HFFc6 (cell line): ENCODE measurements around the gene TBC1D7. TPM values are rescaled to one million over a fixed set of nuclear protein-coding genes. Genes with fewer than 3 reads are reported as not detected.

Experiments used
- DNase-seq: peaks from one replicate; pipeline ENCODE4 v3.0.0-alpha.2; 2018
- H3K27ac Mint-ChIP-seq: 2 replicates; pipeline ENCODE4 v1.8.0; 2020; ENCODE audit warnings: mild to moderate bottlenecking, mixed read lengths
- H3K27me3 Mint-ChIP-seq: 2 replicates; pipeline ENCODE4 v1.8.0; 2021; ENCODE audit warnings: mild to moderate bottlenecking, moderate library complexity, mixed read lengths; ENCODE audit not compliant: insufficient read depth
- H3K36me3 Mint-ChIP-seq: 2 replicates; pipeline ENCODE4 v1.8.0; 2021; ENCODE audit warnings: low read depth, mixed read lengths
- H3K4me1 Mint-ChIP-seq: 2 replicates; pipeline ENCODE4 v1.8.0; 2020; ENCODE audit warnings: low read depth, mixed read lengths
- H3K4me3 Mint-ChIP-seq: 2 replicates; pipeline ENCODE4 v1.8.0; 2020; ENCODE audit warnings: mild to moderate bottlenecking, moderate library complexity, mixed read lengths
- H3K9me3 Mint-ChIP-seq: 2 replicates; pipeline ENCODE4 v1.8.0; 2020; ENCODE audit warnings: mild to moderate bottlenecking, mixed read lengths
- total RNA-seq, 6 experiments: library from RNA; stranded (reverse); fragmentation: NEBNext Ultra II Directional; extraction: Animal tissue kit (Norgen Biotek cat#: 25700); gene quantifications; 2 replicates in 1 of 6; 3 replicates in 5 of 6; pipeline ENCODE4 v1.2.3, GENCODE V29; 2021
- TF ChIP-seq, protein P1 (sequence below): fragments of 200-600 bp; sonication (generic); IDR thresholded peaks from 2 replicates; pipeline ENCODE4 v1.5.0; 2021; ENCODE audit warnings: antibody characterized with exemption, mild to moderate bottlenecking

TBC1D7 gene
- total RNA-seq, 6 experiments from 2014 or later: 11.5 to 15.1 (median 14.6) TPM

DNA sequence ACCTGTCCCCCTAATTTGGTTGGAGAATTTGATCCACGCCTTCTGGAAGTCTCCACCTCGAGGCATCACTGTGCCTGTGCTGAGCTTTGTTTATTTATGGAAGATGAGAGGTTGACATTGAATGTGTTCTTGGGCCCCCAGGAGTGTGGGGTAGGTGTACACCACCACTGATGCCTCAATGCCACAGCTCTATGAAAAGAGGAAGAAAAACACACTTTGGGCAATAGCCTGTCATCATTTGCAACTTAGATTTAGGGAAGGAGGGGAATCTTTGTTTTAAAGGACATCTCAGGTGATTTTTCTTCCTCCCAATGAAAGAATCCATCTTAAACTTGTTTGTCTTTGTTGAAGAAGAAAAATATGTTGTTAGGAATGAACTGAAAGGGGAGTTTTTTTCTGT lies 42.6 kb downstream of the TBC1D7 start:
- H3K4me3 Mint-ChIP-seq: no peak overlapping the region
- no peaks in the 10 kb centered on the region for H3K4me1 Mint-ChIP-seq
- H3K36me3 Mint-ChIP-seq: peaks cover 39% of the 10 kb centered on the region
- peaks cover 4% of the 10 kb centered on the region; the same call in 1 of the 2 replicates for H3K27me3 Mint-ChIP-seq
- DNase-seq: no peak
- TF ChIP-seq, protein P1, sequence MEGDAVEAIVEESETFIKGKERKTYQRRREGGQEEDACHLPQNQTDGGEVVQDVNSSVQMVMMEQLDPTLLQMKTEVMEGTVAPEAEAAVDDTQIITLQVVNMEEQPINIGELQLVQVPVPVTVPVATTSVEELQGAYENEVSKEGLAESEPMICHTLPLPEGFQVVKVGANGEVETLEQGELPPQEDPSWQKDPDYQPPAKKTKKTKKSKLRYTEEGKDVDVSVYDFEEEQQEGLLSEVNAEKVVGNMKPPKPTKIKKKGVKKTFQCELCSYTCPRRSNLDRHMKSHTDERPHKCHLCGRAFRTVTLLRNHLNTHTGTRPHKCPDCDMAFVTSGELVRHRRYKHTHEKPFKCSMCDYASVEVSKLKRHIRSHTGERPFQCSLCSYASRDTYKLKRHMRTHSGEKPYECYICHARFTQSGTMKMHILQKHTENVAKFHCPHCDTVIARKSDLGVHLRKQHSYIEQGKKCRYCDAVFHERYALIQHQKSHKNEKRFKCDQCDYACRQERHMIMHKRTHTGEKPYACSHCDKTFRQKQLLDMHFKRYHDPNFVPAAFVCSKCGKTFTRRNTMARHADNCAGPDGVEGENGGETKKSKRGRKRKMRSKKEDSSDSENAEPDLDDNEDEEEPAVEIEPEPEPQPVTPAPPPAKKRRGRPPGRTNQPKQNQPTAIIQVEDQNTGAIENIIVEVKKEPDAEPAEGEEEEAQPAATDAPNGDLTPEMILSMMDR: no peak
- H3K9me3 Mint-ChIP-seq: peaks cover 10% of the 10 kb centered on the region; the same call in 1 of the 2 replicates
- H3K27ac Mint-ChIP-seq: no peak overlapping the region

DNA sequence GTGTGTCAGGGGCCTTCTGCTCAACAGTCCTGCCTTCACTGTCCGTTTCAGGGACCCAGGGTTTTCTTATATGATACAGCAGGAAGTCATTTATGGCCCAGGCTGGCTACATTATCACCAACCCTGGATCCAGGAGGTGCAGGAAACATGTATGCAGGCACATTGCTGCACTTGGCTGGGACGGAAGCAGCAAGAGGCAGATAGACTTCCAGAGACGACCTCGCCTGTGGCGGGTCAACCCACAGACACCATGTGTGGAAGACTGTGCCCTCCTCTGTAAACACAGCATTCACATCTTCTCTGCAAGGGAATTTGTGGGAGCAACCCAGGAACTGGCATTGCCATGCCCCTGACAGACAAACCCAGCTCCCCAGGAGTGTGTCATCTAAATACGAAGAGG lies 43.7 kb downstream of the TBC1D7 start:
- no peak for DNase-seq
- Mint-ChIP-seq H3K27ac (no peak overlapping the region), H3K9me3 (peaks cover 10% of the 10 kb centered on the region; the same call in 1 of the 2 replicates), H3K4me1 (peaks cover 8% of the 10 kb centered on the region), H3K27me3 (peaks cover 4% of the 10 kb centered on the region), H3K36me3 (peaks cover 31% of the 10 kb centered on the region), H3K4me3 (no peak overlapping the region)
- TF ChIP-seq, protein P1: no peak

DNA sequence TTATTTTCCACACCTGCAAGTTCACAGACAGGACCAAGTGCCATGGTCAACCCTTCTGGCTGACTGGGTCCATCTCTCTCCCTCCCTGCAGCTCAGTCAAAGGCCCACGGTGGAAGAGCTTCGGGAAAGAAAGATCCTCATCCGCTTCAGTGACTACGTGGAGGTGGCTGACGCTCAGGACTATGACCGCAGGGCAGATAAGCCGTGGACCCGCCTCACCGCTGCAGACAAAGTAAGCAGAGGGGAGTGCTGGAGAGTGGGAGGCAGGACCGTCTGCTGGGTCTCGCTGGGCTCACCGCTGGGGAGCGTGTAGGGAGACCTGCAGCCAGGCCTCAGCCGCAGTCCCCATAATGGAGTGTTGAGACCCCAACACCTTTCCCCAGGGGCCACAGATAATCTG lies 45.0 kb downstream of the TBC1D7 start:
- Mint-ChIP-seq H3K9me3 (peaks cover 10% of the 10 kb centered on the region; the same call in 1 of the 2 replicates), H3K36me3 (peaks cover 24% of the 10 kb centered on the region), H3K27ac (no peak overlapping the region), H3K4me3 (no peak overlapping the region), H3K27me3 (peaks cover 4% of the 10 kb centered on the region), H3K4me1 (peaks cover 21% of the 10 kb centered on the region)
- TF ChIP-seq, protein P1: no peak
- DNase-seq: no peak

DNA sequence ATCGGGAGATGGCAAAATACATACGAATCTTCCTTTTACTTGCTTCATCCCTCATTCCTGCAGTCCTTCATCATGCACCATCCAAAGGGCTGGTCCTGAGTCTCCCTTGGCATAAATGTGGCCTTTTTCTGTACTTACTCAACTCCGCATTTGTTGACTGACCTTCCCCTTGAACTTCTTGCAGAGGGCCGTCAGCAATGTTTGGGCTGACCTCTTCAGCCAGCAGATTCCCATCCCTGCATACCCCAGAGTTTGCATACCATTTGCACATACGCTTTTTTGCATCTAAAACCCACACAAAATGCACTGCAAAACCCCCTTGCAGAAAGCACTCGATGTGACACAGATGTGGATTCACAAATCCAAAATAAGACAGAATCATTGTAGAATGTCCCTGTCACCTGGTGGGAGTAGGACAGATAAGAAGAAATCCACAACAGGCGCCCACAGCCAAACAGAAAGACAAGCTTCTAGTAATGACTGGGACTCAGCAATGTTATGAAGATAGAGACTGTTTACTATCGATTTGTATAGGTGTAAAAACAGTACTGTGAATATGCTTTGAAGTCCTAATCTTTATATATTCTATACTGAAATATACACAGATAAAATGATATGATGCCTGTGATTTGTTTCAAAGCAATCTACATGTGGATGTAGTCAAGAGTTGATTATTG lies 45.8 kb downstream of the TBC1D7 start:
- Mint-ChIP-seq H3K27ac (no peak overlapping the region), H3K36me3 (peaks cover 17% of the 10 kb centered on the region), H3K4me1 (peaks cover 28% of the 10 kb centered on the region), H3K9me3 (peaks cover 10% of the 10 kb centered on the region; the same call in 1 of the 2 replicates), H3K27me3 (peaks cover 7% of the 10 kb centered on the region), H3K4me3 (no peak overlapping the region)
- TF ChIP-seq, protein P1: no peak
- DNase-seq: no peak

DNA sequence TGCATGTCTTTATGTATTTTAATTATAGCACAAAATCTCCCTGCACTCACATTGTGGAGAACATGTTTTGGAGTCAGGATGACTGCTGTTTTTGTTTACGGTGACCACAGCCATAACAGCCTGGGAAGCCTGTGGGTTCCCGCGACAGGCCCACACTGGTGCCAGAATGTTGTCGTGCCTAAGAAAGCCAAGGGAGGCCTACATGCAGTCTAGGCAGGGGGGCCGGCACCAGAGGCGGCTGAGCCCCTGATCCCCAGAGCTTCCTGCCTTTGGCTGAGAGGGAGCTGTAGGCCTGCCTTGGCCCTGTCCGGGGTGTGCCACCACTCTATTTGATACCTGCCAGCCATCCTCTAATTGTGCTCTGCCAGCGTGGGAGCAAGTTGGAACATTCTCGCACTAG lies 46.7 kb downstream of the TBC1D7 start:
- no peak for DNase-seq
- peaks cover 28% of the 10 kb centered on the region for H3K4me1 Mint-ChIP-seq
- no peak overlapping the region for H3K4me3 Mint-ChIP-seq
- no peak overlapping the region for H3K27ac Mint-ChIP-seq
- peaks cover 9% of the 10 kb centered on the region for H3K36me3 Mint-ChIP-seq
- peaks cover 6% of the 10 kb centered on the region for H3K27me3 Mint-ChIP-seq
- H3K9me3 Mint-ChIP-seq: peaks cover 1% of the 10 kb centered on the region; the same call in 1 of the 2 replicates
- TF ChIP-seq, protein P1: no peak
